GM15510 (cell line): ENCODE results near the gene LIFR.

ENCODE experiments used
- POLR2A ChIP-seq: IDR thresholded peaks from 3 replicates; pipeline ENCODE4 v1.6.1; 2011; ENCODE audit warnings: borderline replicate concordance; ENCODE audit not compliant: insufficient read length; ENCODE audit errors: extremely low read depth

The LIFR gene

GRCh38 chr5:38456657-38457399 lies 99.6 kb downstream of the LIFR start:
- TF ChIP-seq POLR2A = no peak

GRCh38 chr5:38455796-38456330 lies 100.6 kb downstream of the LIFR start:
- no peak for TF ChIP-seq POLR2A

GRCh38 chr5:38453921-38454320 lies 102.5 kb downstream of the LIFR start:
- TF ChIP-seq POLR2A = no peak

- TF ChIP-seq POLR2A = no peak
These were observed 102.9 kb downstream of the LIFR start for GRCh38 chr5:38453506-38453905.

GRCh38 chr5:38452201-38452600 lies 104.2 kb downstream of the LIFR start:
- TF ChIP-seq POLR2A = no peak

GRCh38 chr5:38451074-38451725 lies 105.2 kb downstream of the LIFR start:
- no peak for TF ChIP-seq POLR2A

- TF ChIP-seq POLR2A = no peak
These were observed 105.8 kb downstream of the LIFR start for GRCh38 chr5:38450627-38451026.

- no peak for TF ChIP-seq POLR2A
These were observed 107.7 kb downstream of the LIFR start for GRCh38 chr5:38448568-38449350.

GRCh38 chr5:38447786-38448185 lies 108.7 kb downstream of the LIFR start:
- TF ChIP-seq POLR2A = no peak

- no peak for TF ChIP-seq POLR2A
These were observed 109.4 kb downstream of the LIFR start for GRCh38 chr5:38447056-38447455.

- no peak for TF ChIP-seq POLR2A
These were observed 110.4 kb downstream of the LIFR start for GRCh38 chr5:38446029-38446522.

- no peak for TF ChIP-seq POLR2A
These were observed 110.9 kb downstream of the LIFR start for GRCh38 chr5:38445374-38446028.

GRCh38 chr5:38443390-38443789 lies 113.1 kb downstream of the LIFR start:
- no peak for TF ChIP-seq POLR2A

- no peak for TF ChIP-seq POLR2A
These were observed 114.2 kb downstream of the LIFR start for GRCh38 chr5:38442247-38442573.
